Right lobe of liver (tissue), 4 donors: Measurements from ENCODE around the gene FSTL5.

Experiments used
- CTCF ChIP-seq, 4 donors: fragments of 200-600 bp in 3 of 4; fragments of 450-650 bp in 1 of 4; IDR thresholded peaks; one replicate each; pipeline versions ENCODE4 v1.5.1 to v1.8.0; 2016 to 2022; ENCODE audit warnings: antibody characterized with exemption in 4 of 4, mild to moderate bottlenecking in 2 of 4
- POLR2A ChIP-seq: fragments of 450-650 bp; IDR thresholded peaks from one replicate; pipeline ENCODE4 v1.6.1; 2017; ENCODE audit warnings: antibody characterized with exemption, mild to moderate bottlenecking
- donor health status: DM: no; HTN: no; CAD: no.
- donor health status: DM: no; HTN: no; CAD: no.
- donor health status: DM: no; HTN: yes; CAD: no.

- TF ChIP-seq CTCF (IDR thresholded peaks at IDR 0.05) (no peak), POLR2A (no peak)
Observed at GRCh38 chr4:161629694-161630441, 533.9 kb downstream of the FSTL5 start.
